Cardiac muscle cell (in vitro differentiated cells and primary cell): ENCODE measurements around the gene PABPN1L. TPM values are rescaled to one million over a fixed set of nuclear protein-coding genes. Genes with fewer than 3 reads are reported as not detected.
A peak's percentile ranks its signal among the peaks of the same experiment; 100 is the strongest.

Experiments
- DNase-seq, 2 donors: peaks; one replicate each; pipeline versions ENCODE4 v3.0.0 to v3.0.0-alpha.2; 2010 to 2017; ENCODE audit warnings: low read depth in 1 of 2, low spot score in 1 of 2
- H3K27ac ChIP-seq: fragments of 200-600 bp; sonication (generic); 2 replicates; pipeline ENCODE4 v1.5.1; 2016
- H3K27me3 ChIP-seq: fragments of 200-600 bp; sonication (generic); 2 replicates; pipeline ENCODE4 v1.6.0; 2016; ENCODE audit warnings: control low read depth
- H3K36me3 ChIP-seq: fragments of 200-600 bp; sonication (generic); 2 replicates; pipeline ENCODE4 v1.5.1; 2016; ENCODE audit warnings: control low read depth
- H3K4me1 ChIP-seq: fragments of 200-600 bp; sonication (generic); 2 replicates; pipeline ENCODE4 v1.8.1; 2017; ENCODE audit warnings: low read depth, mild to moderate bottlenecking, mixed run types
- H3K4me3 ChIP-seq: fragments of 200-600 bp; sonication (generic); 2 replicates; pipeline ENCODE4 v1.5.1; 2016; ENCODE audit warnings: mild to moderate bottlenecking
- H3K9me3 ChIP-seq: fragments of 200-600 bp; sonication (generic); 2 replicates; pipeline ENCODE4 v1.5.1; 2017; ENCODE audit warnings: low read depth, mild to moderate bottlenecking, control low read depth
- polyA plus RNA-seq: library from polyadenylated mRNA; unstranded; fragments of >200 nt; fragmentation: Nextera tagmentation; extraction: Ambion mirVana; gene quantifications from 2 replicates; pipeline ENCODE4 v1.2.1, GENCODE V29; 2016
- total RNA-seq: library from RNA; depleted of rRNA; stranded (reverse); fragments of >200 nt; gene quantifications from 2 replicates; pipeline ENCODE4 v1.2.3, GENCODE V29; 2016
- TF ChIP-seq, protein P1 (sequence below): IDR thresholded peaks from 2 replicates; pipeline ENCODE4 v1.5.1; 2012; ENCODE audit warnings: low read depth, mild to moderate bottlenecking, low read length

PABPN1L gene
- total and polyA plus RNA-seq, 2 experiments from 2014 or later, result 0.32 TPM; not detected in 1

DNA sequence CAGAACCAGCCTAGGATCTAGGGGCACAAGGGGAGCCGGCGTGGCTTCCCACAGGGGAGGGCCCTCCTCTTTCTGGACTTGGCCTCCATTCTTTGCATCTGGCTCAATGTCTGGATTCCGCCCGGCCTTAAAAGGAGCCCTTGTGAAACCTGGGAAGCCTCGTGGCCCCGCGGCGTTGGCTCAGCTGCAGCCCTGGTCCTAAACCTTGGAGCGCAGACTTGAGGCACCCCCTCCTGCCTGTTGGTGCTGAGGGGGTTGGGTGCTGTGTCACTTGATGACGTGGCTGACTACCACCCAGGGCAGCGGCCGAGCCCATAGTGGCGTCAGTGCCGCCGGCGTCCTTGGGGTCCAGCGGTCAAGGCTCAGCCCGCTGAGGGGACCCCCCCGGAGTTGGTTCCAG is 5.1 kb downstream of the PABPN1L start:
- Histone ChIP-seq H3K27me3 (no peaks in the 10 kb centered on the region), H3K27ac (no peak overlapping the region), H3K36me3 (peaks cover 4% of the 10 kb centered on the region), H3K4me1 (no peaks in the 10 kb centered on the region), H3K4me3 (no peak overlapping the region), H3K9me3 (no peaks in the 10 kb centered on the region)
- TF ChIP-seq, protein P1, sequence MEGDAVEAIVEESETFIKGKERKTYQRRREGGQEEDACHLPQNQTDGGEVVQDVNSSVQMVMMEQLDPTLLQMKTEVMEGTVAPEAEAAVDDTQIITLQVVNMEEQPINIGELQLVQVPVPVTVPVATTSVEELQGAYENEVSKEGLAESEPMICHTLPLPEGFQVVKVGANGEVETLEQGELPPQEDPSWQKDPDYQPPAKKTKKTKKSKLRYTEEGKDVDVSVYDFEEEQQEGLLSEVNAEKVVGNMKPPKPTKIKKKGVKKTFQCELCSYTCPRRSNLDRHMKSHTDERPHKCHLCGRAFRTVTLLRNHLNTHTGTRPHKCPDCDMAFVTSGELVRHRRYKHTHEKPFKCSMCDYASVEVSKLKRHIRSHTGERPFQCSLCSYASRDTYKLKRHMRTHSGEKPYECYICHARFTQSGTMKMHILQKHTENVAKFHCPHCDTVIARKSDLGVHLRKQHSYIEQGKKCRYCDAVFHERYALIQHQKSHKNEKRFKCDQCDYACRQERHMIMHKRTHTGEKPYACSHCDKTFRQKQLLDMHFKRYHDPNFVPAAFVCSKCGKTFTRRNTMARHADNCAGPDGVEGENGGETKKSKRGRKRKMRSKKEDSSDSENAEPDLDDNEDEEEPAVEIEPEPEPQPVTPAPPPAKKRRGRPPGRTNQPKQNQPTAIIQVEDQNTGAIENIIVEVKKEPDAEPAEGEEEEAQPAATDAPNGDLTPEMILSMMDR, result no peak
- DNase-seq, result no peak

DNA sequence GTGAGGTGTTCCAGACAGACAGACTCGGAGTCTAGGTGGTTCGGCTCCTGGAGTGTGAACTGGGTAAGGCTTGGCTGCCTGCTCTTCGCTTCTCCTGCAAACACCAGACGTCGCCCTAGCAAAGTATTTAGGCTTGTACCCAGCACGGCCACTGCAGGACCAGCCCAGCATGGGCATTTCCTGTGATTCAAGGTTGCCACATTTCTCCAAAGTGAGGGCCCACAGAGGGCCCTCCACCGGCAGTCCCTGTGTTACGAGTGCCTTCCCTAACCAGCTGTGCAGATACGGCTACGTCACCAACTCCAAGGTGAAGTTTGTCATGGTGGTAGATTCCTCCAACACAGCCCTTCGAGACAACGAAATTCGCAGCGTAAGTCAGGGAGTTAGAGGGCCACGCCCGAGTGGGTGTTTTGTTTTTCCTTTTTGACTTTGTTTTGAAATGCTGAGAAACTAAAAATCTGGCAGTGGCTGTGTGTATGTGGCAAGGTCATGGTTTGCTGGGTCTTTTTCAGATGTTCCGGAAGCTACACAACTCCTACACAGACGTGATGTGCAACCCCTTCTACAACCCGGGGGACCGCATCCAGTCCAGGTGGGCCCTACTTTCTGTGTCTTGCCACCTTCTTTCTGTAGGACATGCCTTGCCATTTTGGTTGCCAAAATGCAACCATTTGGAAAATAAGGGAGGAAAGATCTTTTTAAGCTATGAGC is 6.9 kb downstream of the PABPN1L start:
- Histone ChIP-seq H3K9me3 (no peaks in the 10 kb centered on the region), H3K27me3 (no peaks in the 10 kb centered on the region), H3K36me3 (peaks cover 4% of the 10 kb centered on the region), H3K27ac (no peak overlapping the region), H3K4me3 (no peak overlapping the region), H3K4me1 (no peaks in the 10 kb centered on the region)
- TF ChIP-seq, protein P1, result no peak
- no peak for DNase-seq

DNA sequence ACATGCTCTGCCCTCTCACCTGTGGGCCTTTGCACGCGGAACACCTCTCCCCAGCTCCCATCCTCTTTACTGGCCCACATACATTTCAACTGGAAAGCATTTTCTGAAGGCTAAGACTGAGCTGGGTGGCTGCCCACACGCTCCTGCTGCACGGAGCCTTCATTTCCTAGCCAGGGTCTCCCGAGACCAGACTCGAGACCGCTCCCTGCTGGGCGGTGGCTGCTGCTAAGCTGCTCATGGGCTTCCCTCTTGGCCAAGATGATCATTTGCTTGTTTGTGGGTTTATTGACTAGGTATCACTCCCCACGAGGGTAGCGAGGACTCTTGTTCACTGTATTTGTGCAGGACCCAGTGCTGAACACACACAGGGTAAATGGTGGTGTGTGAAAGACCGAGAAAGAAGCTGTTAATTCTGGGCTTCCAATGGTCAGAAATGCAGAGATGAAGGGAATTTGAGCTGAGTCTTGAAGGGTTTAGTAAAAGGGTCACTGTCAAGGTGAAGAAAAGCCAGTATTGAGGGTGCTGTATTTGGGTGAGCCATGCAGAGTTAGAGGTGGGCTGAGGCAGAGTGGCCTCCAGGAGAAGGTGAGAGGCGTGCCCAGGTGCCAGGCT is 8.6 kb downstream of the PABPN1L start:
- H3K27me3 ChIP-seq, result no peaks in the 10 kb centered on the region

DNA sequence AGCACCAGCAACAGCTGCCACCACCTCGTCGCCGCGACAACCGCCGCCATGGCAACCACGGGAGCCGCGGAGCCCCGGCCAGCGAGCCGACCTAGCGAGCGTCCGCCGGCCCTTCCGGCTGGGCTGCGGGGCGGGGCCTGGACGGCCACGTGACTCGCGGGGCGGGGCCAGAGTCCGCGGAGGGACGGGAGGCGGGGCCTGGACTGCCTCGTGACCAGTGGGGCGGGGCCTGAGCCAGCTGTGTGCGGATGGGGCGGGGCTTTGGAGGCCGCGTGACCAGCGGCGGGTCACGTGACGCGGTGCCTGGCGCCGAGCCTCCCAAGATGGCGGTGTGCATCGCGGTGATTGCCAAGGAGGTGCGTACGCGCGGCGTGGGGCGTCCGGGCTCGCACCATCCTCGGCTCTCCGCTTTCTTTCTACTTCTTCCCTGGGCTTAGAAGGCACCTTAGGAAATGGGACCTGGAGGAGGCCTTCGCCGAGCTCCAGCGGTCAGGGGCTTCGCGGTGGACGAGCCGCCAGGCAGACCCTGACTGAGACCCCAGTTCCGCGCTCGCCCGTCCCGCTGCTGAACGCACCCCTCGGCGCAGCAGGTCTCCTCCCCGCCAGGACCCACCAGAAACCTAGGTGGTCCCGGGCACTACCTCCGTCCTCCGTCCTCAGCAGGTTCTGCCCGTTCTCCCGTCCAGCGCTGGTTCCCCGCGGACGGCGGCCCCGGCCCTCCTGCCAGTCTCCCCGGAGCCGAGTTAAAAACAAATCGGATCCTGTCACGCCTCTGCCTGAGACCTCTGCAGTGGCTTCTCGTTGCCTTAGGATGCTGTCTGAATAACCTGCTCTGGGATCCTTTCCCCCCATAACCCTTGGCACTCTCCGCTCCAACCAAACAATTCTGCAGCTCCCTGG is 9.4 kb downstream of the PABPN1L start, which contains the start of the genes GALNS and TRAPPC2L:
Gene GALNS (minus strand): TSS at position 120 of the 900 bp plus-strand sequence. CDS start 70 bp downstream, at position 50.
Gene TRAPPC2L (plus strand): TSS at position 300 of the 900 bp plus-strand sequence. CDS start 24 bp downstream, at position 324.
- peaks cover 4% of the 10 kb centered on the region for H3K36me3 ChIP-seq
- peak within 1 kb of the TSS; percentile 75 for H3K4me3 ChIP-seq
- peak; percentile 98 to 99 for DNase-seq
- no peaks in the 10 kb centered on the region for H3K9me3 ChIP-seq
- TF ChIP-seq, protein P1, result no peak
- no peaks in the 10 kb centered on the region for H3K4me1 ChIP-seq
- no peaks in the 10 kb centered on the region for H3K27me3 ChIP-seq
- H3K27ac ChIP-seq, result peak within 1 kb of the TSS; percentile 78

More for the DNA sequence above, 8.6 kb downstream of the PABPN1L start:
- Histone ChIP-seq H3K36me3 (peaks cover 4% of the 10 kb centered on the region), H3K4me3 (peak overlapping the region; percentile 75), H3K9me3 (no peaks in the 10 kb centered on the region), H3K4me1 (no peaks in the 10 kb centered on the region), H3K27ac (peak overlapping the region; percentile 78)
- TF ChIP-seq, protein P1, result peak; percentile 90
- DNase-seq, result peak; percentile 83 to 84

- DNase-seq, result peak in 1 of 2 donors; percentile 31
- TF ChIP-seq, protein P1, result no peak
- Histone ChIP-seq H3K27me3 (no peaks in the 10 kb centered on the region), H3K4me1 (no peaks in the 10 kb centered on the region), H3K36me3 (peaks cover 4% of the 10 kb centered on the region), H3K4me3 (peak overlapping the region; percentile 75), H3K9me3 (no peaks in the 10 kb centered on the region), H3K27ac (no peak overlapping the region)
Observed at GRCh38 chr16:88856122-88856827, 10.2 kb downstream of the PABPN1L start.
